Measurements from ENCODE around the gene MINDY4. TPM values are rescaled to one million over a fixed set of nuclear protein-coding genes. Genes with fewer than 3 reads are reported as not detected.

MINDY4 gene
- total and polyA plus RNA-seq, 2 donors (not counting 1 experiment from before 2014, with no cell fraction given): 0.12 to 1.1 TPM

GRCh38 chr7:30843741-30844482, 72.7 kb downstream of the MINDY4 start:
- no peak for DNase-seq
- no peak for ATAC-seq (ENCODE audit: low read depth)
- Mint-ChIP-seq H3K4me3 (no peak overlapping the region), H3K4me1 (no peaks in the 10 kb centered on the region), H3K9me3 (ENCODE audit: insufficient read depth) (no peaks in the 10 kb centered on the region), H3K27ac (no peak overlapping the region), H3K27me3 (no peaks in the 10 kb centered on the region)
- Histone ChIP-seq H4K20me1 (ENCODE audit: control insufficient read depth, insufficient read depth, low read length, poor library complexity, severe bottlenecking) (no peaks in the 10 kb centered on the region), H3K4me1 (ENCODE audit: control insufficient read depth in 2 of 2, insufficient read depth in 2 of 2, low read length in 2 of 2) (no peaks in the 10 kb centered on the region), H3K79me2 (ENCODE audit: control insufficient read depth, insufficient read depth, low read length) (no peaks in the 10 kb centered on the region), H3K36me3 (replicated peaks in 1 of 2; ENCODE audit: control extremely low read depth in 1 of 2, control insufficient read depth in 1 of 2, extremely low read depth in 1 of 2, insufficient read depth in 2 of 2, low read length in 1 of 2) (no peaks in the 10 kb centered on the region), H3K27ac (ENCODE audit: low read length in 2 of 2) (no peak overlapping the region), H3K4me3 (ENCODE audit: control extremely low read depth in 1 of 5, extremely low read depth in 1 of 5, insufficient read depth in 1 of 5, low read depth in 2 of 5, low read length in 4 of 5) (no peak overlapping the region), H3K4me2 (replicated peaks; ENCODE audit: low read depth, low read length, poor library complexity, severe bottlenecking) (no peak overlapping the region), H3K27me3 (replicated peaks in 1 of 4; ENCODE audit: control extremely low read depth in 1 of 4, control insufficient read depth in 3 of 4, insufficient read depth in 4 of 4, low read length in 3 of 4) (no peaks in the 10 kb centered on the region), H3K9ac (ENCODE audit: low read length) (no peak overlapping the region), H3K9me3 (ENCODE audit: control extremely low read depth in 1 of 3, control insufficient read depth in 2 of 3, insufficient read depth in 1 of 3, low read length in 2 of 3) (no peaks in the 10 kb centered on the region), H2AFZ (ENCODE audit: insufficient read depth, low read depth, low read length, poor library complexity, severe bottlenecking) (no peak overlapping the region)
- intact Hi-C loops (cut with micrococcal nuclease): no loop called here
- 74% methylated on average over 8 of the region's 11 CpGs for WGBS (ENCODE audit: insufficient coverage)
- TF ChIP-seq EZH2 (IDR thresholded peaks at IDR 0.05; ENCODE audit: borderline replicate concordance, insufficient read depth, low read depth, low read length, poor library complexity, severe bottlenecking) (no peak), CTCF (IDR thresholded peaks at IDR 0.05) (no peak)
- POLR2A ChIA-PET: no interaction called here
- CTCF ChIA-PET: no interaction called here

GRCh38 chr7:30844483-30844874, 73.3 kb downstream of the MINDY4 start:
- H3K9me3 ChIP-seq (ENCODE audit: control extremely low read depth in 1 of 3, control insufficient read depth in 2 of 3, insufficient read depth in 1 of 3, low read length in 2 of 3): no peaks in the 10 kb centered on the region
- no peaks in the 10 kb centered on the region for H3K4me1 ChIP-seq (ENCODE audit: control insufficient read depth in 2 of 2, insufficient read depth in 2 of 2, low read length in 2 of 2)
- no peak overlapping the region for H3K27ac ChIP-seq (ENCODE audit: low read length in 2 of 2)
- ChIA-PET CTCF (no interaction called here), POLR2A (no interaction called here)
- no peak overlapping the region for H3K27ac Mint-ChIP-seq
- H3K27me3 Mint-ChIP-seq: no peaks in the 10 kb centered on the region
- no peak overlapping the region for H2AFZ ChIP-seq (ENCODE audit: insufficient read depth, low read depth, low read length, poor library complexity, severe bottlenecking)
- H4K20me1 ChIP-seq (ENCODE audit: control insufficient read depth, insufficient read depth, low read length, poor library complexity, severe bottlenecking): no peaks in the 10 kb centered on the region
- H3K9ac ChIP-seq (ENCODE audit: low read length): no peak overlapping the region
- H3K9me3 Mint-ChIP-seq (ENCODE audit: insufficient read depth): no peaks in the 10 kb centered on the region
- DNase-seq: no peak
- intact Hi-C loops (cut with micrococcal nuclease): no loop called here
- H3K27me3 ChIP-seq (replicated peaks in 1 of 4; ENCODE audit: control extremely low read depth in 1 of 4, control insufficient read depth in 3 of 4, insufficient read depth in 4 of 4, low read length in 3 of 4): no peaks in the 10 kb centered on the region
- no peak for TF ChIP-seq CTCF (IDR thresholded peaks at IDR 0.05)
- TF ChIP-seq EZH2 (IDR thresholded peaks at IDR 0.05; ENCODE audit: borderline replicate concordance, insufficient read depth, low read depth, low read length, poor library complexity, severe bottlenecking): no peak
- H3K36me3 ChIP-seq (replicated peaks in 1 of 2; ENCODE audit: control extremely low read depth in 1 of 2, control insufficient read depth in 1 of 2, extremely low read depth in 1 of 2, insufficient read depth in 2 of 2, low read length in 1 of 2): no peaks in the 10 kb centered on the region
- no peak for ATAC-seq (ENCODE audit: low read depth)
- no peak overlapping the region for H3K4me3 Mint-ChIP-seq
- 100% methylated on average over 3 of the region's 4 CpGs for WGBS (ENCODE audit: insufficient coverage)
- H3K4me2 ChIP-seq (replicated peaks; ENCODE audit: low read depth, low read length, poor library complexity, severe bottlenecking): no peak overlapping the region
- no peaks in the 10 kb centered on the region for H3K4me1 Mint-ChIP-seq
- H3K4me3 ChIP-seq (ENCODE audit: control extremely low read depth in 1 of 5, extremely low read depth in 1 of 5, insufficient read depth in 1 of 5, low read depth in 2 of 5, low read length in 4 of 5): no peak overlapping the region
- H3K79me2 ChIP-seq (ENCODE audit: control insufficient read depth, insufficient read depth, low read length): no peaks in the 10 kb centered on the region
